Thoracic aorta (tissue), 2 donors: ENCODE results near the gene TUBG1. TPM values are rescaled to one million over a fixed set of nuclear protein-coding genes. Genes with fewer than 3 reads are reported as not detected.

Source experiments
- ATAC-seq: fragments of 150-250 bp; one replicate; pipeline ENCODE4 v1.8.0; 2017; ENCODE audit warnings: low read depth; ENCODE audit not compliant: insufficient number of reproducible peaks, low FRiP score
- DNase-seq: peaks from one replicate; pipeline ENCODE4 v3.0.0-alpha.2; 2020; ENCODE audit warnings: low spot score
- H3K27ac ChIP-seq, 2 donors: fragments of 200-600 bp; sonication (generic); 1 replicate in 1 of 2; 2 replicates in 1 of 2; pipeline ENCODE4 v1.5.1; 2016; ENCODE audit warnings: mild to moderate bottlenecking in 2 of 2, moderate library complexity in 2 of 2
- H3K27me3 ChIP-seq: fragments of 200-600 bp; sonication (generic); replicated peaks from 2 replicates; pipeline ENCODE4 v1.6.0; 2016; ENCODE audit warnings: mild to moderate bottlenecking; ENCODE audit not compliant: insufficient read depth
- H3K36me3 ChIP-seq: fragments of 200-600 bp; sonication (generic); one replicate; pipeline ENCODE4 v1.5.1; 2016
- H3K4me1 ChIP-seq, 2 donors: fragments of 200-600 bp; sonication (generic); 1 replicate in 1 of 2; 2 replicates in 1 of 2; pipeline versions ENCODE4 v1.5.1 to v1.6.0; 2016; ENCODE audit warnings: low read depth in 2 of 2, mild to moderate bottlenecking in 1 of 2; ENCODE audit not compliant: control insufficient read depth in 1 of 2
- H3K4me3 ChIP-seq: fragments of 200-600 bp; sonication (generic); 2 replicates; pipeline ENCODE4 v1.5.1; 2016; ENCODE audit warnings: mild to moderate bottlenecking
- H3K9me3 ChIP-seq: fragments of 200-600 bp; sonication (generic); 2 replicates; pipeline ENCODE4 v1.5.1; 2016
- total RNA-seq, 2 donors: library from RNA; depleted of rRNA; stranded (reverse); fragments of >200 nt; gene quantifications; one replicate each; pipeline versions ENCODE4 v1.1.0 to v1.2.3, GENCODE V29; 2016
- TF ChIP-seq, protein P1 (sequence below): fragments of 200-600 bp; sonication (generic); IDR thresholded peaks from one replicate; pipeline ENCODE4 v1.5.1; 2019; ENCODE audit warnings: antibody characterized with exemption

The TUBG1 gene
- total RNA-seq, 2 donors from 2014 or later: 26.7 to 47.0 TPM

DNA sequence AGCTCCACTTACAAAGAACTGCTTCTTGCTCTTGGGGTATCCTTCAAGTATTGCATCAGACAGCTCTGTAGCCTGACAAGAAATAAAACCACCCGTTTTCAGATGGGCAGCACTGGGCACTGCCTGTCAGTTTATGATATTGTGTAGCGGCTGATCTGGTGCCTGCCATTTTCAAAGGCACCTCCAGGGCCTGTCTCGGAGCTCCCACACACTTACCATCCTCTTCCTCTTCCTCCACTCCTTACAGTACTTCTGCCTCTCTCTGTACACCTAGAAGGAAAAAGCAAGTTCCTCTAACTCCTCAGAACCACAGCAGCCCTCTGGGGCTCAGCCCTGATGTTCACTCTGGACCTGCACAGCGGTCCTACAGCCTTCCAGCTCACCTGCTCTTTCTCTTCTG is 36.4 kb upstream of the TUBG1 start:
- TF ChIP-seq, protein P1, sequence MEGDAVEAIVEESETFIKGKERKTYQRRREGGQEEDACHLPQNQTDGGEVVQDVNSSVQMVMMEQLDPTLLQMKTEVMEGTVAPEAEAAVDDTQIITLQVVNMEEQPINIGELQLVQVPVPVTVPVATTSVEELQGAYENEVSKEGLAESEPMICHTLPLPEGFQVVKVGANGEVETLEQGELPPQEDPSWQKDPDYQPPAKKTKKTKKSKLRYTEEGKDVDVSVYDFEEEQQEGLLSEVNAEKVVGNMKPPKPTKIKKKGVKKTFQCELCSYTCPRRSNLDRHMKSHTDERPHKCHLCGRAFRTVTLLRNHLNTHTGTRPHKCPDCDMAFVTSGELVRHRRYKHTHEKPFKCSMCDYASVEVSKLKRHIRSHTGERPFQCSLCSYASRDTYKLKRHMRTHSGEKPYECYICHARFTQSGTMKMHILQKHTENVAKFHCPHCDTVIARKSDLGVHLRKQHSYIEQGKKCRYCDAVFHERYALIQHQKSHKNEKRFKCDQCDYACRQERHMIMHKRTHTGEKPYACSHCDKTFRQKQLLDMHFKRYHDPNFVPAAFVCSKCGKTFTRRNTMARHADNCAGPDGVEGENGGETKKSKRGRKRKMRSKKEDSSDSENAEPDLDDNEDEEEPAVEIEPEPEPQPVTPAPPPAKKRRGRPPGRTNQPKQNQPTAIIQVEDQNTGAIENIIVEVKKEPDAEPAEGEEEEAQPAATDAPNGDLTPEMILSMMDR: no peak
- no peaks in the 10 kb centered on the region for H3K9me3 ChIP-seq
- no peak overlapping the region for H3K27ac ChIP-seq
- no peak for DNase-seq
- ATAC-seq: no peak
- peaks cover 49% of the 10 kb centered on the region for H3K36me3 ChIP-seq
- peaks cover 7 to 18% of the 10 kb centered on the region in 2 donors for H3K4me1 ChIP-seq
- no peaks in the 10 kb centered on the region for H3K27me3 ChIP-seq
- H3K4me3 ChIP-seq: no peak overlapping the region

DNA sequence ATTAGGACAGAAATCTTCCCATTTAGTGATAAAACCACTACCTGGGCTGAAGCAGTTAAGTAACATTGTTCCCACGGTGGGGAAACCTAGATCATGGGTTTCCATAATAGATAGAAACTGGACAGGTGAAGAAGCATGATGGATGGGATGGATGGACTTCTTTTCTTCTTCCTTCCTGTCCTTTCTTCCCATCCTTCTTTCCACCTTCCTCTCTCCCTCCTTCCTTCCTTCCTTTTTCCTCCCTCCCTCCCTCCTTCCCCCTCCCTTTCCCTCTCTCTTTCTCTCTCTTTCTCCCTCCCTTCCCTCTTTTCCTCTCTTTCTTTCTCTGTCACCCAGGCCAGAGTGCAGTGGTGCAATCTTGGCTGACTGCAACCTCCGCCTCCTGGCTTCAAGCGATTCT is 35.0 kb upstream of the TUBG1 start:
- Histone ChIP-seq H3K9me3 (no peaks in the 10 kb centered on the region), H3K27me3 (no peaks in the 10 kb centered on the region), H3K27ac (no peak overlapping the region), H3K4me1 (peaks cover 10 to 18% of the 10 kb centered on the region in 2 donors), H3K36me3 (peaks cover 39% of the 10 kb centered on the region), H3K4me3 (no peak overlapping the region)
- no peak for DNase-seq
- TF ChIP-seq, protein P1: no peak
- no peak for ATAC-seq

DNA sequence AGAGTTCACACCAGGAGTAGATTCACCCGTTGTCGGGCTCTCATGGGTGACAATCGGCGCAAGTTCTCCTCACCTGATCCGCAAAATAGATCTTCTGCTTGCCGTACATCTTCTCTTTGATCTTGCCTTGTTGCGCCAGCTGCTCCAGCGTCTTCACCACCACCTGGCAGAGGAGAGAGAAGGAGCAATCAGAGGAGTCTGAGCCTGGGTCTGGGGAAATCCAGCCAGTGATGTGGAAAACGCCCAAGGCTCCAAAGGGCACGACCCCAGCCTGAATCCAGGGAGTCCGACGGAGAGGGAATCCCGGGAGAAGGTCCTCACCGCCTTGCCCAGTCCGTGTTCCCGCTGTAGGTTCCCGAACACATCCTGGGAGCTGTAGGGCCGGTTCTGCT is 32.3 kb upstream of the TUBG1 start:
- ATAC-seq (no peak), DNase-seq (no peak)
- peak overlapping the region; percentile 69 for H3K4me3 ChIP-seq
- TF ChIP-seq, protein P1: no peak
- H3K27me3 ChIP-seq: no peaks in the 10 kb centered on the region
- no peaks in the 10 kb centered on the region for H3K9me3 ChIP-seq
- H3K36me3 ChIP-seq: peaks cover 40% of the 10 kb centered on the region
- peak overlapping the region in 1 of 2 donors; percentile 82 for H3K27ac ChIP-seq
- H3K4me1 ChIP-seq: peaks cover 10 to 18% of the 10 kb centered on the region in 2 donors

DNA sequence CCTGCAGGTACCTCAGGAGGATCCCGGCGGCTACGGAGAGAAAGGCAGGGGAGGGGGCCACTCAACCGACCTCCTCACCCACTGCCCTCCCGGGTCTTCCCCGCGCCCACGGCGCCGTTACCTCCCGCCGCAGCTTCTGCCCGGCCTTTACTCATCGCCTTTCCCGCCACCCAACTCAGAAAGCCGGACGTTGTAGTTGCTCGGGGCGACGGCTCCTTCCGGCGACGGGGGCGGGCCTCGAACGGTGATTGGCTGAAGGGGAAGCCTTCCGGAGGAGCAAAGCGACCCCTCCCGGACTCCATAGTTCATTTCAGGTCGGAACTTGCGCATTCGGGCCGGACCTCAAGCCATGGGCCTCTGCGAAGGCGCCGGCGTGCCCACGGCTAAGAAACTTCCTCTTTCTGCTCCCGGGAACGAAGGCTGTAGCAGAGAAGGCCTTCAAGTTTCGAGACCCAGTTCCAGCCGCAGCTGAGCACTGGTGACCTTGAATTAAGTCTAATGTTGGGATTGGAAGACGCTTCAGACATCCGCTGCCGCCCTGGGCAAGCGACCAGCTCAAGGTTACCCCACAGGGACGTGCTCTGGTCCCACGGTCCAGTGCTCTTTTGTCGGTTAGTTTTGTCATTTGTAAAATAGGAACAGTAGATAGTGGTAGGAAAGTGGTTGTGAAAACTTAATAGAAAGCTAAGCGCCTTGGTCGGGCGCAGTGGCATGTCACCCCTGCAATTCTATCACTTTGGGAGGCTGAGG is 31.8 kb upstream of the TUBG1 start, which contains the start of gene PSMC3IP:
TSS of gene PSMC3IP (minus strand) at position 198 of the 750 bp plus-strand sequence. CDS start at position 155, 43 bp downstream.
- peak; percentile 77 for ATAC-seq

DNA sequence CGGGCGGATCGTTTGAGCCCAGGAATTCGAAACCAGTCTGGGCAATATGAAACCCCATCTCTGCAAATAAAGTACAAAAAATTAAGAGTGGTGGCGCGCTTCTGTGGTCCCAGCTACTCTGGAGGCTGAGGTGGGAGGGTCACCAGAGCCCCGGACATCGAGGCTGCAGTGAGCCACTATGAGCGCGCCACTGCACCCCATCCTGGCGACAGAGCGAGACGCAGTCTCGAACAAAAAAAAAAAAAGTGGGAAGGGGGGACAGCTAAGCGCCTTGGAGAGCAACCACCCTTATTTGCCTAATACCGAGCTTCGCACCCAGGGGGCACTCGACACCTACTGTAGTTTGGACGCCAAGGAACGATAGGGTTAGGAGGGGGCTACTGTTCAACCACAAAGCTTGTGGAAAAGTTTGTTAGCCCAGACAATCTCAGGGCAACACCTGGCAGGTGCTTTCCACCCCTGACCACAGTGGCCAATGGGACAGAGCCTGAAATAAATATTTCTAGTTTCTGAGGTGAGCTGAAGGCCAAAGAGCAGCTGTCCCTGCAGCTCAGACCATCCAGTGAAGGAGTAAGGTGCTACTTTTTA is 31.1 kb upstream of the TUBG1 start:
- DNase-seq (no peak), ATAC-seq (peak; percentile 66)
- Histone ChIP-seq H3K36me3 (peaks cover 45% of the 10 kb centered on the region), H3K27me3 (no peaks in the 10 kb centered on the region), H3K4me1 (peaks cover 10 to 18% of the 10 kb centered on the region in 2 donors), H3K4me3 (peak overlapping the region; percentile 69), H3K9me3 (no peaks in the 10 kb centered on the region), H3K27ac (peak overlapping the region; percentile 82)
- TF ChIP-seq, protein P1: peak; percentile 74

More for the DNA sequence above, 31.8 kb upstream of the TUBG1 start, which contains the start of gene PSMC3IP:
- Histone ChIP-seq H3K36me3 (peaks cover 45% of the 10 kb centered on the region), H3K27me3 (no peaks in the 10 kb centered on the region), H3K9me3 (no peaks in the 10 kb centered on the region), H3K4me3 (peak within 1 kb of the TSS; percentile 69), H3K27ac (peak within 1 kb of the TSS; percentile 82), H3K4me1 (peaks cover 10 to 18% of the 10 kb centered on the region in 2 donors)
- TF ChIP-seq, protein P1: peak; percentile 31
- DNase-seq: peak; percentile 83
